IMR-90 (cell line): ENCODE measurements around the gene CES1. TPM values are rescaled to one million over a fixed set of nuclear protein-coding genes. Genes with fewer than 3 reads are reported as not detected.

Source experiments
- ATAC-seq: fragments of 200-7000 bp; cut with Tn5 transposase; 2 replicates; pipeline ENCODE4 v1.9.1; 2020; ENCODE audit warnings: low read depth, mild to moderate bottlenecking, moderate library complexity
- BruUV-seq: library from RNA; stranded (reverse); fragments of 400-500 nt; replicated peaks from 2 replicates; lab custom pipeline; 2021; lab: Mats Ljungman, UMichigan
- CTCF ChIA-PET: fragments of 300-600 bp; formaldehyde crosslinking; extraction: SDS; loops from one replicate; lab custom pipeline; 2021; ENCODE audit warnings: antibody characterized with exemption; lab: Yijun Ruan, JAX
- POLR2A ChIA-PET: fragments of 300-600 bp; sonication (Branson Sonifier 250); formaldehyde crosslinking; loops from one replicate; lab custom pipeline; 2022; ENCODE audit warnings: antibody characterized with exemption; ENCODE audit not compliant: unreplicated experiment; lab: Charles Lee
- DNase-seq: peaks from one replicate; pipeline ENCODE4 v3.0.0; 2013
- H2AFZ ChIP-seq: replicated peaks from 2 replicates; pipeline ENCODE3; 2013; ENCODE audit warnings: low read length, mild to moderate bottlenecking; ENCODE audit not compliant: poor library complexity
- H2AK5ac ChIP-seq: 2 replicates; pipeline ENCODE4 v1.6.1; 2013; ENCODE audit warnings: low read depth, low read length, inconsistent platforms
- H2AK9ac ChIP-seq: replicated peaks from 2 replicates; pipeline ENCODE3; 2013; ENCODE audit warnings: mild to moderate bottlenecking, low read depth, low read length, moderate library complexity; ENCODE audit not compliant: poor library complexity
- H2BK120ac ChIP-seq: 2 replicates; pipeline ENCODE4 v1.6.1; 2013; ENCODE audit warnings: low read depth, low read length, inconsistent platforms
- H2BK15ac ChIP-seq: 3 replicates; pipeline ENCODE4 v1.6.1; 2013; ENCODE audit warnings: low read depth, low read length, inconsistent platforms
- H2BK20ac ChIP-seq: 2 replicates; pipeline ENCODE4 v1.6.1; 2013; ENCODE audit warnings: low read depth, mild to moderate bottlenecking, inconsistent platforms, low read length, moderate library complexity
- H2BK5ac ChIP-seq: 2 replicates; pipeline ENCODE4 v1.6.1; 2013; ENCODE audit warnings: mild to moderate bottlenecking, low read depth, low read length, inconsistent platforms; ENCODE audit not compliant: poor library complexity, severe bottlenecking
- H3K14ac ChIP-seq: replicated peaks from 2 replicates; pipeline ENCODE4 v1.6.1; 2013; ENCODE audit warnings: low read depth, low read length, inconsistent platforms
- H3K18ac ChIP-seq: 2 replicates; pipeline ENCODE4 v1.6.1; 2013; ENCODE audit warnings: low read depth, low read length, control low read depth
- H3K23ac ChIP-seq: 2 replicates; pipeline ENCODE4 v1.6.1; 2013; ENCODE audit warnings: low read depth, low read length, inconsistent platforms
- H3K27ac ChIP-seq: 2 replicates; pipeline ENCODE4 v1.5.1; 2013; ENCODE audit warnings: mild to moderate bottlenecking, control low read depth, low read length; ENCODE audit not compliant: insufficient read depth
- H3K27me3 ChIP-seq: 2 replicates; pipeline ENCODE4 v1.6.1; 2013; ENCODE audit warnings: low read length; ENCODE audit not compliant: control insufficient read depth, insufficient read depth
- H3K36me3 ChIP-seq: 2 replicates; pipeline ENCODE4 v1.6.1; 2013; ENCODE audit warnings: low read length, mixed read lengths; ENCODE audit not compliant: control insufficient read depth, insufficient read depth
- H3K4ac ChIP-seq: 2 replicates; pipeline ENCODE4 v1.6.1; 2013; ENCODE audit warnings: low read depth, low read length, inconsistent platforms
- H3K4me1 ChIP-seq: 2 replicates; pipeline ENCODE4 v1.6.1; 2013; ENCODE audit warnings: low read length, mixed read lengths; ENCODE audit not compliant: control insufficient read depth, insufficient read depth
- H3K4me2 ChIP-seq: 2 replicates; pipeline ENCODE4 v1.6.1; 2013; ENCODE audit warnings: low read depth, mild to moderate bottlenecking, control low read depth, low read length, moderate library complexity
- H3K4me3 ChIP-seq: 2 replicates; pipeline ENCODE4 v1.5.1; 2013; ENCODE audit warnings: low read depth, mild to moderate bottlenecking, control low read depth, low read length, moderate library complexity; ENCODE audit not compliant: insufficient read depth
- H3K56ac ChIP-seq: 2 replicates; pipeline ENCODE4 v1.6.1; 2013; ENCODE audit warnings: low read length, inconsistent platforms; ENCODE audit not compliant: insufficient read depth; ENCODE audit errors: extremely low read depth
- H3K79me1 ChIP-seq, 2 experiments: 2 replicates each; pipeline ENCODE4 v1.6.1; 2013; ENCODE audit warnings: low read length in 2 of 2, inconsistent platforms in 1 of 2, low read depth in 1 of 2
- H3K9ac ChIP-seq: 2 replicates; pipeline ENCODE4 v1.6.1; 2013; ENCODE audit warnings: low read depth, low read length, control low read depth
- H3K9me1 ChIP-seq: 2 replicates; pipeline ENCODE4 v1.6.1; 2013; ENCODE audit warnings: low read length, inconsistent platforms; ENCODE audit not compliant: insufficient read depth
- H3K9me3 ChIP-seq: 2 replicates; pipeline ENCODE4 v1.6.1; 2013; ENCODE audit warnings: low read length; ENCODE audit not compliant: control insufficient read depth, insufficient read depth
- H4K20me1 ChIP-seq: 2 replicates; pipeline ENCODE4 v1.6.1; 2013; ENCODE audit warnings: low read length, inconsistent platforms; ENCODE audit not compliant: insufficient read depth
- H4K5ac ChIP-seq: 2 replicates; pipeline ENCODE4 v1.6.1; 2013; ENCODE audit warnings: mild to moderate bottlenecking, low read depth, low read length, control low read depth
- H4K8ac ChIP-seq, 2 experiments: 2 replicates each; pipeline ENCODE4 v1.6.1; 2013; ENCODE audit warnings: low read depth in 2 of 2, low read length in 2 of 2, control low read depth in 1 of 2, inconsistent platforms in 1 of 2
- H4K91ac ChIP-seq: 2 replicates; pipeline ENCODE4 v1.6.1; 2013; ENCODE audit warnings: low read depth, low read length, inconsistent platforms; ENCODE audit not compliant: insufficient read depth
- BHLHE40 ChIP-seq: fragments of 150-350 bp; IDR thresholded peaks from 2 replicates; pipeline ENCODE4 v1.6.1; 2016; ENCODE audit warnings: mild to moderate bottlenecking, low read depth, low read length
- CEBPB ChIP-seq: IDR thresholded peaks from 2 replicates; pipeline ENCODE4 v1.6.1; 2012; ENCODE audit warnings: low read depth, low read length, improper control_type of control experiment
- CHD1 ChIP-seq: IDR thresholded peaks from 2 replicates; pipeline ENCODE4 v1.6.1; 2012; ENCODE audit warnings: low read depth, low read length, improper control_type of control experiment
- CTCF ChIP-seq: conservative IDR thresholded peaks from 2 replicates; pipeline ENCODE4 v1.5.1; 2012; ENCODE audit warnings: mild to moderate bottlenecking, low read depth, low read length, improper control_type of control experiment
- ELK1 ChIP-seq: fragments of 150-350 bp; IDR thresholded peaks from 2 replicates; pipeline ENCODE4 v1.6.1; 2016; ENCODE audit warnings: low read depth, mild to moderate bottlenecking, low read length, moderate library complexity, borderline replicate concordance
- FOS ChIP-seq: fragments of 150-350 bp; IDR thresholded peaks from 2 replicates; pipeline ENCODE4 v1.6.1; 2016; ENCODE audit warnings: low read depth, low read length
- MAFK ChIP-seq: IDR thresholded peaks from 2 replicates; pipeline ENCODE4 v1.6.1; 2012; ENCODE audit warnings: low read depth, low read length, improper control_type of control experiment
- MAZ ChIP-seq: IDR thresholded peaks from 2 replicates; pipeline ENCODE4 v1.6.1; 2012; ENCODE audit warnings: low read depth, mild to moderate bottlenecking, low read length, improper control_type of control experiment, moderate library complexity, borderline replicate concordance
- MXI1 ChIP-seq: IDR thresholded peaks from 2 replicates; pipeline ENCODE4 v1.6.1; 2012; ENCODE audit warnings: low read depth, mild to moderate bottlenecking, low read length, moderate library complexity, borderline replicate concordance
- NFE2L2 ChIP-seq: fragments of 150-350 bp; IDR thresholded peaks from 2 replicates; pipeline ENCODE4 v1.6.1; 2016; ENCODE audit warnings: low read depth, mild to moderate bottlenecking, low read length
- POLR2A ChIP-seq: IDR thresholded peaks from 2 replicates; pipeline ENCODE4 v1.6.1; 2012; ENCODE audit warnings: mild to moderate bottlenecking, low read depth, low read length
- RAD21 ChIP-seq: IDR thresholded peaks from 2 replicates; pipeline ENCODE4 v1.6.1; 2012; ENCODE audit warnings: low read length, improper control_type of control experiment
- RCOR1 ChIP-seq: IDR thresholded peaks from 2 replicates; pipeline ENCODE4 v1.6.1; 2012; ENCODE audit warnings: mild to moderate bottlenecking, low read length, improper control_type of control experiment; ENCODE audit not compliant: insufficient replicate concordance
- RFX5 ChIP-seq: IDR thresholded peaks from 2 replicates; pipeline ENCODE4 v1.8.0; 2012; ENCODE audit warnings: low read depth, mild to moderate bottlenecking, low read length, moderate library complexity
- SMC3 ChIP-seq: fragments of 150-350 bp; IDR thresholded peaks from 2 replicates; pipeline ENCODE4 v1.6.1; 2016; ENCODE audit warnings: low read depth, mild to moderate bottlenecking, antibody characterized with exemption, low read length, moderate library complexity
- WGBS, 2 experiments: methylation state at CpG; one replicate each; pipeline versions ENCODE4 v1.1.5 to v1.1.7; 2013; ENCODE audit warnings: missing lambda C conversion rate in 2 of 2; ENCODE audit not compliant: insufficient read length in 1 of 2; ENCODE audit errors: extremely low coverage in 2 of 2; 5-methylcytosine and 5-hydroxymethylcytosine counted together
- dilution Hi-C: fragments of 300-500 bp; cut with HindIII; formaldehyde crosslinking; loops from one replicate; pipeline ENCODE4 v1.14.3; 2018; ENCODE audit warnings: low sequenced_read_pairs; ENCODE audit not compliant: unreplicated experiment
- in situ Hi-C: fragments of 300-500 bp; cut with MboI; formaldehyde crosslinking; loops from 3 replicates; pipeline ENCODE4 v1.14.3; 2019; ENCODE audit warnings: low sequenced_read_pairs, inconsistent platforms, mixed read lengths
- intact Hi-C: fragments of 100-400 bp; cut with micrococcal nuclease; formaldehyde crosslinking; loops from 2 replicates; pipeline ENCODE4 v1.10.0; 2022
- polyA plus RNA-seq, 3 experiments: library from polyadenylated mRNA; depleted of rRNA; stranded (reverse); fragments of >200 nt; gene quantifications; 2 replicates each; pipeline ENCODE4 v1.2.3, GENCODE V29; 2012; ENCODE audit warnings: low replicate concordance in 1 of 3
- total RNA-seq: library from RNA; depleted of rRNA; stranded (reverse); fragments of >200 nt; gene quantifications from 2 replicates; pipeline ENCODE4 v1.2.3, GENCODE V29; 2012
- TF ChIP-seq, protein P1 (sequence below): fragments of 150-350 bp; IDR thresholded peaks from 2 replicates; pipeline ENCODE4 v1.6.1; 2017; ENCODE audit warnings: mild to moderate bottlenecking, antibody characterized with exemption, low read length, low read depth

Gene CES1
- total and polyA plus RNA-seq, 2 of the 4 experiments (the other 2 are of a cell fraction): 0.03 TPM; not detected in 1

DNA sequence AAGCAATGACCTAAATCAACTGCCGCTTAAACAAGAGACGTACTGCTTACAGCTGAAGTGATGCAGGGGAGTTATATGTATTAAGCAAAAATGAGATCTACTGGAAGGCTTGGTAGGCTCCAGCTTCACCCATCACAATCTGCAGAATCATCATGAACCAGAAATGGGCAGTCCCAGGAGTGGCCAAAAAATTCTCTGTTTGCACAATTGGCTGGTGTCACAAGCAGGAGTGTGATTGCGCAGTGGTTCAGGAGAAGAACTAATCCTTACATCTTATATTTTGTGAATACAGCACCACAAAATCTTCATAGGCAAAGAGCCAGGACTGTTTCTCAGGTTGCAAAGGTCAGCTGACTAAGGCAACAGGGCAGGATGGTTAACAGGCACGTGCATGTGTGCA is 75.9 kb downstream of the CES1 start:
- H3K9me1 ChIP-seq: no peaks in the 10 kb centered on the region
- H3K4me1 ChIP-seq: no peaks in the 10 kb centered on the region
- H3K4ac ChIP-seq: no peak overlapping the region
- H3K9me3 ChIP-seq: no peaks in the 10 kb centered on the region
- H3K9ac ChIP-seq: no peak overlapping the region
- no peak overlapping the region for H2BK20ac ChIP-seq
- no peak overlapping the region for H3K4me2 ChIP-seq
- no peak overlapping the region for H2BK15ac ChIP-seq
- dilution Hi-C loops: no loop called here
- DNase-seq (no peak), ATAC-seq (no peak)
- H4K5ac ChIP-seq: no peak overlapping the region
- no peak overlapping the region for H2AFZ ChIP-seq
- no peak overlapping the region for H4K8ac ChIP-seq
- H3K36me3 ChIP-seq: no peaks in the 10 kb centered on the region
- H3K14ac ChIP-seq: no peak overlapping the region
- H3K23ac ChIP-seq: no peak overlapping the region
- H4K91ac ChIP-seq: no peak overlapping the region
- no peak overlapping the region for H3K18ac ChIP-seq
- no peak overlapping the region for H2BK120ac ChIP-seq
- no peak overlapping the region for H2AK5ac ChIP-seq
- H3K27me3 ChIP-seq: peaks cover 4% of the 10 kb centered on the region; the same call in 1 of the 2 replicates
- no peak overlapping the region for H2AK9ac ChIP-seq
- in situ Hi-C loops: no loop called here
- no peak overlapping the region for H3K4me3 ChIP-seq
- H3K56ac ChIP-seq: no peak overlapping the region
- H3K79me1 ChIP-seq: no peaks in the 10 kb centered on the region
- ChIA-PET POLR2A (no interaction called here), CTCF (no interaction called here)
- H4K20me1 ChIP-seq: no peaks in the 10 kb centered on the region
- no TSS peak for BruUV-seq
- 20% methylated on average over 1 of the region's 4 CpGs; no CpG with 5 or more reads in 1 of the 2 experiments for WGBS, 2 experiments
- no peak for TF ChIP-seq MAFK
- TF ChIP-seq MXI1: no peak
- TF ChIP-seq MAZ: no peak
- TF ChIP-seq CEBPB: no peak
- TF ChIP-seq CHD1: no peak
- TF ChIP-seq RFX5: no peak
- TF ChIP-seq FOS: no peak
- TF ChIP-seq POLR2A: no peak
- no peak for TF ChIP-seq ELK1
- TF ChIP-seq, protein P1, sequence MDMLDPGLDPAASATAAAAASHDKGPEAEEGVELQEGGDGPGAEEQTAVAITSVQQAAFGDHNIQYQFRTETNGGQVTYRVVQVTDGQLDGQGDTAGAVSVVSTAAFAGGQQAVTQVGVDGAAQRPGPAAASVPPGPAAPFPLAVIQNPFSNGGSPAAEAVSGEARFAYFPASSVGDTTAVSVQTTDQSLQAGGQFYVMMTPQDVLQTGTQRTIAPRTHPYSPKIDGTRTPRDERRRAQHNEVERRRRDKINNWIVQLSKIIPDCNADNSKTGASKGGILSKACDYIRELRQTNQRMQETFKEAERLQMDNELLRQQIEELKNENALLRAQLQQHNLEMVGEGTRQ: no peak
- TF ChIP-seq RCOR1: no peak
- no peak for TF ChIP-seq SMC3
- no peak for TF ChIP-seq CTCF
- no peak for TF ChIP-seq BHLHE40
- TF ChIP-seq RAD21: no peak
- TF ChIP-seq NFE2L2: no peak
- H2BK5ac ChIP-seq: no peak overlapping the region
- intact Hi-C loops: no loop called here
- no peak overlapping the region for H3K27ac ChIP-seq
